ENCODE results near the gene PHYHIPL.

PHYHIPL gene

GRCh38 chr10:59265141-59265540 lies 88.7 kb downstream of the PHYHIPL start:
- no peak for DNase-seq

DNA sequence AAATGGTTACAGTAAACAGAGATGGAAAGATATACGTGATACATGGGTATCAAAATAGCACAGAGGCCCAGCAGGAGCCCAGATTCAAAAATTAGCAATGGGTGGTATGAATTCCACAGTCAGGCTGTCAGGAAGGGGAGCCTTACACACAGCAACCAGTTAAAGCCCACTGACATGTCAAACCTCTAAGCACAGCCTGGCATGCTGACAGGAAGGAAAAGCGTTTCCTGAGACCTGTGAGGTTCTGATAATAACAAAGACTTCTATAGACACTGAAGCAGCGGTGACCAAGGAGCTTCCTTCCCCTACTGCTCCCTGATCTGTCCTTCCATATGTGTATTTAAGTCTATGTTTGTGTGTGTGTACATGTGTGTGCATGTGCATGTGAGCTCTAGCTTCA lies 89.9 kb downstream of the PHYHIPL start:
- DNase-seq = no peak

DNA sequence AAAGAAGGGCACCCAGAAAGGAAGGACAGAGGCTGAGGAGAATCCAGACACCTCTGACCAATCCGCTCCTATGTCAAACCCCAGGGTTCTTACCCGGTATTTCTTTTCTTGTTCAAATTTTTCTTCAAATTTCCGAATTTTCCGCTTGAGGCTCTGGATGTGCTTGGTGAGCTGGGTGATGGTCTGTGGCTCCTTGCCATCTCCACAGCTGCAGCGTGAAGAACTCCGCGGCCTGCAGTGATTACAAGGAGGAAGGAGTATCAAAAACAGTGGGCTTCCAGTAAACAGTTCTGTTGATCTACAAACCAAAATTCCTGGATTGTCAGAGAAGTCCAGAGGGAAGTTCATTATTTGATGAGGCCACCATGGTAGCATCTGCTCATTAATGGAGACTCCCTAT lies 92.0 kb downstream of the PHYHIPL start:
- no peak for DNase-seq

GRCh38 chr10:59269651-59270050 lies 93.2 kb downstream of the PHYHIPL start:
- DNase-seq = no peak

DNA sequence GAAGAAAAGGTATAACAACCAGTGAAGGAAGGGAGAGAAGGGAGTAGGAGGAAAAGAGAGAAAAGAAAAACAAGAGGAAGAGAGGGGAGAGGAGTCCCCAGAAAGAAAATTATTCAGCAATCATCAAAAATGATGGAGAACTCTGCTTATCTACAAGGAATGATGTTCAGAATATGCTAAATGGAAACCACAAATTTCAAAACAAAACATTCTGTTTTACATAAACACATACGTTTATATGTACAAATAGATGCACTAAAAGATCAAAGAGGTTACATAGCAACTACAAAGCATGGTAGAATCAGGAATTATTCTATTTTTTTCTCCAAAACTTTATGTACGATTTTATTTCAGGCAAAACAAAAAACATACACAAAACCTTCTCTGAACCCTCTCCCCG lies 94.0 kb downstream of the PHYHIPL start:
- no peak for DNase-seq

GRCh38 chr10:59271160-59271559 lies 94.7 kb downstream of the PHYHIPL start:
- no peak for DNase-seq

GRCh38 chr10:59272061-59272460 lies 95.6 kb downstream of the PHYHIPL start:
- no peak for DNase-seq

DNA sequence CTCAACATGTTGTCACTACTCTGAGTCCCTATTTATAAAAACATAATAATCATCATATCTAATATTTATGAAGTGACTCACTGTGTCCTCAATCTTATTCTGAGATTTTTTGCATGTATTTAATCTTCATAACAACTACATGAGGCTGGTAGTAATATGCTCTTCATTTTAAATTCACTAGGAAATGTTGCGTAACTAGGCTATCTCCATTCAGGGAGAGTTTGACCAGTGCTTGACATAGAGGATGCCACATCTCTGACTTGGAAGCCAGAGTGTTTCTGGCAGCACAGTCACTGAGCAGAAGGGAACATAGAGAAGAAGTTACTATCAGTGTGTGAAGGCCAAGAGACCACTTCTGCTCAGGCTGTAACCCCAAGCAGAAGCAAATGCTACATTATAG lies 97.0 kb downstream of the PHYHIPL start:
- no peak for DNase-seq

GRCh38 chr10:59276133-59276532 lies 99.7 kb downstream of the PHYHIPL start:
- DNase-seq = no peak

DNA sequence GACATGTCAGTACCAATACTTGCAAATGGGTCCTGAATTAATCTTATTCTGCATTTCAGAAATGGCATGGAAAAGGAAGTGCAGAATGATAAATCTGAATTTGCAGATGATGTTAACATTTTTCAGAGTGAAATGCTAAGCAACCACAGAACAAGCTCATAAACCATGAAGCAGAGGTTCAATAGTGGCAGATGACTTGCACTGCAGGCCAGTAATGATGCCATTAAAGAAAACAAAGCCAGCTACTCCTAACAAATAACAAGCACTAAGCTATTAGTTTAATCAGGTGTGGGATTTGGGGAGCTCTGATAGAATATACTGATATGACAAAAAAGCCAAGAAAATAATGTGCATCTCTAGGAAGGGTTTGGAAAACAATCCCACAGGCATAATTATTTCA lies 100.5 kb downstream of the PHYHIPL start:
- DNase-seq = no peak

GRCh38 chr10:59279476-59279875 lies 103.0 kb downstream of the PHYHIPL start:
- no peak for DNase-seq

DNA sequence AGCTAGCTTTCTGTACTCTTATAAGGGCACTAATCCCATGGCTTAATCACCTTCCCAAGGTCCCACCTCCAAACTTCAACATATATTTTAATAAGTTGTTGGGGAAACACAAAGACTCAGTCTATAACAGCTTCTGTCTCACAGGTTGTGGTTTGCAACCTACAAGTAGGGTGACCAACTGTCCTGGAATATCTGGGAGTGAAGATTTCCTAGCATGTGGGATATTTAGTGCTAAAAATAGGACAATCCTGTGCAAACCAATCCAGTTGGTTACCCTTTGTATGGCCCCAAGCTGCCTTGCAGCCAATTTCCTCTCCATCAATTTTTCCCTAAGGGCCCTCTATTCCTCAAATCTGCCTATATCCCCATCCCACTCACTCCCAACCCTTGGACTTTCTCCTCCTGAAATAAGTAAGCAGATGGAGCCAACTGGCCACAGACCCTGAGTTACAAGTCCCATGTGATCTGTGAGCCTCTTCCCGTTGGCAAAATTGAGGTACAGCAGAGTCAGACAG lies 103.6 kb downstream of the PHYHIPL start:
- DNase-seq = no peak

GRCh38 chr10:59281861-59282260 lies 105.4 kb downstream of the PHYHIPL start:
- no peak for DNase-seq

GRCh38 chr10:59283456-59284091 lies 107.1 kb downstream of the PHYHIPL start:
- DNase-seq = no peak

- no peak for DNase-seq
Measured at GRCh38 chr10:59284118-59284975, 107.9 kb downstream of the PHYHIPL start.

GRCh38 chr10:59285073-59285472 lies 108.6 kb downstream of the PHYHIPL start:
- DNase-seq = no peak

- DNase-seq = no peak
Measured at GRCh38 chr10:59285848-59286247, 109.4 kb downstream of the PHYHIPL start.

GRCh38 chr10:59287587-59288255 lies 111.3 kb downstream of the PHYHIPL start:
- no peak for DNase-seq

DNA sequence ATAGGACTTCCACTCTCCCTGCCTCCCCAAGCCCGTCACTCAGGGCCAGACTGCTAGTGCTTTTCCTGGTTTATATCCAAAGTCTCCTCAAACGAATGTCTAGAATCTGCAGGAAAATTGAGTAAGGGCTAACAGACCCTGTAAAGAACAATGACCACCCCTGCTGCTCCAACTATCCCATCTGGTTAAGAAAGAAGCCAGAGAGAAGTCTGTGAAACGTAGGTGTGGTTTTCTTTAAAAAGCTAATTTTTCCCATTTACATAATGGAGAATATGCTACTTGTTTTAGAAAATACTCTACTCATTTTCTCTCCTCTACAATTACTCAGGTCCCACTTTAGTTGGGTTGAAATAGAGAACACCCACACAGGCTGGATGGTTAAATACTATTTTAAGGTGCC lies 113.4 kb downstream of the PHYHIPL start:
- no peak for DNase-seq

DNA sequence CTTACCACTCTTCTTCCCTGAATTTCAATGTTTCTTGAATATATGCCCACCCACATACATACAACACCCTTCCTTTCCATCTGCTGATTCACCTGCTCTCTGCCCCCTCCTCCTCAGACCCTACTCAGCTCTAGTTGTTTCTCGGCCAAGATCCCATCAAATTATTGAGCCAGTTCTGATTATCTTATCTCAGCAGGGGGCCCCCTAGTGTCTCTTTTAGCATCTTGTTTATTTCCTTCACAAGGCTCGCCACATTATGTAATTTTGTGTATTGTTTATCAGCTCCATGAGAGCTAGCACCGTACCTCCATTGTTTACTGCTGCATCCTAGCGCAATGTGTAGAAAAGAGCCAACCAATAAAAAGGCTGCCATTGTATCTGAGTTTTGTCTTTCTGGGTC lies 114.0 kb downstream of the PHYHIPL start:
- DNase-seq = no peak
